HG02588 (cell line): ENCODE measurements around the gene SERPING1.

Experiments used
- ATAC-seq: cut with Tn5 transposase; IDR thresholded peaks from one replicate; pipeline ENCODE4 v1.9.1; 2021; ENCODE audit warnings: mild to moderate bottlenecking, moderate library complexity; ENCODE audit not compliant: unreplicated experiment

Gene SERPING1

DNA sequence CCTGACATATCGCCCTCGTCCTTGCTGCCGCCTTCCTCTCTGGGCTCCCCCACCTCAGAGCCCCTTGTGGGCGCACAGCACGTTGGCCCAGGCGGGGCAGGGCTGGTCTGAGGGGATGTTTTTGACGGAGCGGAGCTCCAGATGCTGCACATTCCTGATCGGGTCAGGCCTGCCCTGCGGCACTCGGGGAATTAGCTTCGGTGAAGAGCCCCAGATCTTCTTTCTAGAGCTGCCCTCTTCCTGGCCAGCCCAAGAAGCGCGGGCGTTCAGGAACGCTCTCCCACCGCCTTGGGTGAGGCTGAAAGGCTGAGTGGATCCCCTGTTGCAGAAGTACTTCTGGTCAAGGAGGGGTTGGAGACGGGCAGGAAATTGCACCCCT is 40.1 kb downstream of the SERPING1 start:
- no peak for ATAC-seq

GRCh38 chr11:57638005-57638781 is 40.7 kb downstream of the SERPING1 start:
- ATAC-seq: no peak

DNA sequence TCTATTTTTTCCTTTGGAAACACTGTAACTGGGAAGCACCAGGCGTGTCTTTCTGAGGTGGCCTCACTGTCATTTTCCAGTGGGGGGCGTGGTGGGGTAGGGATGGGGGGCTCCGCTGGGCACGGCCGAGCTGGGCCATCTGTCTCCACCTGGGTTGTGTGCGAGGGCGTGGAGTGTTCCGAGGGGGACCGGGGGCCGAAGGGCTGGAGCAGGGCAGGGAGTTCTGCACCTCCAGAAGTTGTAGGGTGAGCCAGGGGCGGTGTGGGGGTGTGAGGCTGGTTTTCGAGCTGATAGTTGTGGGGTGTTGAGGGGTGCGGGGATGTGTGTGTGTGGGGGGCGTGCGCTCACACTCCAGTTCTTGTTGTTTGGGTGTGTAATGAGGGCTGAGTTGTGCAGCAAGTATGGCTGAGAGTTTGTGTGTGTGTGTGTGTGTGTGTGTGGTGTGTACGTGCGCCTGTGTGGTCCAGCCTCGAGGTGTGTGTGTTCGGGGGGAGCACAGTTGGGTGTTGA is 41.4 kb downstream of the SERPING1 start:
- ATAC-seq: no peak

DNA sequence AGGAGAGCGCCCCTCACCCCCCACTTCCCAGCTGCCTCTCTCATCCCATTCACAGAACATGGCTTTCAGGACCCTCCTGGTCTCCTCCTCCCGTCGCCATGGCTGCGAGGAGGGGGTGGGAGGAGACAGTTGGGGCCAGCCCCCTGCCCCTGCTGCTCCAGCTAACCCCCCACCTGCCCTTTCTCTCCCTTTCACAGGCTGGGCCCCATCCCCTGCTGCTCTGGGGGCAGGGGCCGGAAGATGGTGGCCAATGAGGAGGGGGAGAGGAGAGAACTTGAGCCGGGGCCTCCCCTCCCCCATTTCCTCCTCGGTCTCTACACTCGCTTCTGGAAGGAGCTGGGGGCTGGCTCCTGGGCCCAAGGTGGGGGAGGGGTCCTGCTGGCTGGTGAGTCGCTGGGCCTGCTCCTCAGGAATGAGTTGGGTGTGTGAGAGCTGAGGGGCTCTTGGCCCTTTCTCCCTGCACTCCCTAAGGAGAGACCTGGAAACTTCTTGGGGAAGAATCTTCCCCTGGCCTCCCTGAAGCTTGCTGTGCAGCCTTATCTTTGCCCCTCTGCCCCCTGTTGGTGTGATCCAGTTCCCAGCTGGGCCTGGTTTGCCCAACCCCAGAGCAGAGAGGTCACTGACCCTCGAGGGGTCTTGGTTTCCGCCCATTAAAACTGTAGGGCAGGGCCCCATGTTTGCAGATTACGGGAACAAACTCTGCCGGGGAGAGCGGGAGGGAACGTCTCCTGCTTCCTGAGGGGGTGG is 42.0 kb downstream of the SERPING1 start:
- no peak for ATAC-seq

GRCh38 chr11:57640068-57640800 is 42.7 kb downstream of the SERPING1 start:
- ATAC-seq: no peak

GRCh38 chr11:57641011-57641807 is 43.7 kb downstream of the SERPING1 start:
- no peak for ATAC-seq

DNA sequence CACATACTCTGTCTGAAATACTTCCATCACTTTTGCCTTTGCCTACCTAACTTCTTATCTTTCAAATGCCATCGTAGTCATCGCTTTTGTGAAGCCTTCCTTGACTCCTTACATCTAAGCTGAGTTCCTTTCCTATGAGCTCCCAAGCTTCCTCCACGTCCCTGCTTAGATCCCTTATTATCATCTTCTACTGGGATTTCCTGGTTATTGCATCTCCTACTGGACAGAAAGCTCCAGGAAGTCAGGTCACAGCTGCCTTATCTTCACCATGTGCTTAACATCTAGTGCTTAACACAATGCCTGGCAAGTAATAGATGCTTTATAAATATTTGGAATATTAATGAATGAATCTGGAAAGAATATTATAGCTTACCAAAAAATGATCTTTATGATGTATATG is 46.3 kb downstream of the SERPING1 start:
- no peak for ATAC-seq

GRCh38 chr11:57644748-57645688 is 47.5 kb downstream of the SERPING1 start:
- peak; percentile 56 for ATAC-seq

- no peak for ATAC-seq
Observed at GRCh38 chr11:57645689-57646085, 48.2 kb downstream of the SERPING1 start.

GRCh38 chr11:57646194-57646798 is 48.8 kb downstream of the SERPING1 start:
- no peak for ATAC-seq

DNA sequence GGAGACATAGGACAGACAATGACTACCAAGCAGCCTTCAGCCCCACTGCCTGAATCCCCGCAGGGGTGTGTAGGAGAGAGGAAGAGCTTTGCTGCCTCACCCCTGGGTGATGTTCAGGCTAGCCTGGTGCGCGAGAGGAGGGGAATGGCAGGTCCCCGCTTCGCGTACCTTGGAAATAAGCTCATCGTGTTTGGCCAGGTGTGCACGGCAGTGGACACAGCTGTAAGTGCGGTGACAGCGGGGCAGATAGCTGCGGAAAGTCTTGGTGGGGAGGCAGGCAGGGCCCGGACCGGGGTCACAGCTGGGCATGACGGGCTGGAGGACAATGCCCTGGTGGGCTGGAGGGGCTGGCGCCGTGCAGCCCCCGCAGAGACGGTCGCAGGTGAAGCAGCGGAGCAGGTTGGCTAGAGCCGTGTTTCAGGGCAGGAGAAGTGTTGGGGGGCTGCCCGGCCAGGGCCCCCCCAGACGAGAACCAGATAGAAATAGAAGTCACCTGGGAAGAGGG is 49.4 kb downstream of the SERPING1 start:
- no peak for ATAC-seq

- ATAC-seq: no peak
Observed at GRCh38 chr11:57647372-57647771, 49.9 kb downstream of the SERPING1 start.

DNA sequence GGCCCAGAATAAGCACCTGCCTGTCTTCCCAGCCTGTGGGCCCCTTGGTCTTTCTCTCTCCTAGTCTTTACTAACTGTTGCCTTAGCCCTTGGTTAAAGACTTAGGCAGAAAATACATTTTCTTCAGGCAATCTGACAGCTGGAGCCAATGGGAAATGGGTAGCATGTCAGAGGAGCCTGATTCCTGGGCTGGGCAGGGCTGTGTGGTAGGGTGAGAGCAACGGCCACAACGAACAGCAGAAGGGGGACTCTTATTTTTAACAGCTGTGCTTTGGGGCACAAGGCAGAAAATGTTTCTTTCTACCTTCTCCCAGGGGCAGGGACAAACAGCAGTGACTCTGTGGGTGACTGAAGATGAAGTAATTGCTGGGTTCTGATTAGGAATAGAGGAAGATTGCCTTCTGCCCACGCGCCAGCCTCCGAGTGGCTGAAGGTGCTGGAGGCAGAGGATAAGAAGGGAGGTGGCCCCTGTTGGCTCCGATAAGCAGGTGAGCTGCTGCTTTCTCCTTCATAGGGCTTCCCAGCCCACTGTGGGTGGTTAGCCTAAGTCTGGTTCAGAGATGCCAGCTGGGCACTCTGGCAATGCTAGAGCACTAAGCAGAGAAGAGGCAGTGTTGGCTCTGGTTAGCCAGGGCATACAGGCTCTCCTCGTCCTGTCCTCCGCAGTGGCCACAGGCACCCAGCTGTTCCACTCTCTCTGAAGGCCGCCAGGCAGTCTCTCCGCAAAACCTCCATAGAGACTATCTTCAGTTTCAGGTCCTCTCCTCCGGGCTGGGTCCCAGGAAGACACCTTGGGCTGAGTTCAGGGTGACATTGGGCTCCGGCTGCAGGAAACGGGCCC is 50.7 kb downstream of the SERPING1 start:
- ATAC-seq: no peak

DNA sequence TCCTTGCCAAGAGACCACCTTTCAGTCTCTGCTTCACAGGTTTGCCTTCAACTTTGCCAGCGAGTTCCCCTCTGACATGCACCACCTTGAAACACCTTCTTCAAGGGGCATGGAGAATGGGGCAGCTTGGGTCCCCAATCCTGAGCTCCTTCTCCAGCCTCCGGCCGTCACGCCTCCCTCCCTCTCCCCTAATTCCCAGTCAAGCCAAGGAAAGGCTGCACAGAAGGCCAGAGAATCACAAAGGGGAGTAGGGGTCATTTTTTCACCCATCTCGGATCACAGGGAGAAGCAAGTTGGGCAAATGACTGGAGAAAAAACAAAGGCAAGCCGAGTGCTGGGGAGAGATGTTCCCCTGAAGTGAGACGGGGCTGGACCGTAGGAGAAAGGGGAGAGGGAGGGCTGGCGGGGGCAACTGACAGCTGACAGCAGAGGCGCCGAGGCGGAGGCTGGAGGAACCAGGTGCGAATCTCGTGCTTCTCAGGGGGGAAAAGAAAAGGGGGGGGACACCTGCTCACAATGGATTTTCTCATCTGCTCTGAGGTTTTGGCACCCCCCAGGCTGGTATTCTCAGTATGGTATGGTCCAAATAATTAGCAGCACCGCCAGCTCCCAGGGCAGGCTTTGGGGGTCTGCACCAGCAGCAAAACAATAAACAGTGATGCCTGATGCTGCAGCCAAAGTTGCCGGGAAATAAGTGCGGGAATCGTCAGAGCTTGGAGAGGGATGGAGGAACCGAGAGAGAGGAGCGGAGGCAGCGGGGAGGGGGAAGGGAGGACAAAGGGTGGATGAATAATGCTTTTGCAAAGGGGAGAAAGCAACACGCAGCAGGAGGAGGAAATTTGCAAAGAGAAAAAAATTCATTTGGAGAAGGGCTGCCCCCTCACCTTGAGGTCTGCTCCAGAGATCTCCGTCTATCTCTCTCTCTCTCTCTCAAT is 51.6 kb downstream of the SERPING1 start:
- ATAC-seq: no peak

DNA sequence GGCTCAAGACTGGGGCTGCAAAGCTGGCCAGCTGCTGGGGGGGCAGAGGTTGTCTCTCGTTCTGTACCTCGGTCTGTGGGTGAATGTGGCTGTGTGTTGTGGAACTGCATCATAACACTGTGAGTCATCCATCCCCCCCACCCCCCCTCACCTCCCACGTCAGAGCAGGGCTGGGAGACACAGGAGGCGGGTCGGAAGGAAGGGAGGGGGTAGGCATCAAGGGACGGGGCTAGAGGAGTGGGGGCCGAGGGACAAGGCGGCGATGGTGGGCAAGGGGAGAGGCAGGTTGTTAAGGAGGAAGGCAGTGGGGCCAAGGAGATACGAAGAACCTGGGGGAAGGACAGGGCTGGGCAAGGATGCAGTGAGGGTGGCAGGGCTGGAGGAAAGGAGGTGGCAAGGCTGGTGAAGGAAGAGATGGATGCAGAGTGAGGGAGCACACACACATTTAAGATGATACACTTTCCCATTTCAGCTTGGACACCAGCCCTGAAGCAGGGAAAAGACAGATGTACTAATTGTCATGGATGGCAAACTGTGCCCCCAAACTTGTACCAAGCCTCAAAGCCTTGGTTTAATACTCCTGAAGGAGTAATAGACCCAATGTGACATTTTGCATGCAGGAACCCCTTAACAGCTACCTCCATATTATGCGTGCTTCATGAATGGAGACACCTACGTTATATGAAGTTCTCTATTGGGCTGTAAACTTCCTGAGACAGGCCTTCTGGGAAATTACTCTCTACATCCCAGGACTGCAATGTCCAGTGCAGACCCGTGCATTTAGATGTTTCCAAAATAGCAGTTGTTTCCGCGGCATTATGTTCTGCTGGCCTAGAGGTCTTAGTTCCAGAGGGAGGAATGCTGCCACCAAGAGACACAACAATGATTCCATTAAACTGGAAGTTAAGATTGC is 52.6 kb downstream of the SERPING1 start, which contains the start of gene YPEL4:
TSS of gene YPEL4 (minus strand) at position 87 of the 913 bp plus-strand sequence. CDS start 2,805 bp downstream, outside the sequence.
- ATAC-seq: peak; percentile 41

GRCh38 chr11:57650739-57651090 is 53.2 kb downstream of the SERPING1 start:
- ATAC-seq: no peak
